ENCODE data around the gene FBLL1. TPM values are rescaled to one million over a fixed set of nuclear protein-coding genes. Genes with fewer than 3 reads are reported as not detected.
"Not testable (repeated sequence)": the region's sequence is repeated elsewhere in the genome, so short reads cannot be mapped to it uniquely, and the experiment has no call there.

Gene FBLL1
- total RNA-seq, 2 experiments from 2014 or later = 0.15 to 0.29 TPM

DNA sequence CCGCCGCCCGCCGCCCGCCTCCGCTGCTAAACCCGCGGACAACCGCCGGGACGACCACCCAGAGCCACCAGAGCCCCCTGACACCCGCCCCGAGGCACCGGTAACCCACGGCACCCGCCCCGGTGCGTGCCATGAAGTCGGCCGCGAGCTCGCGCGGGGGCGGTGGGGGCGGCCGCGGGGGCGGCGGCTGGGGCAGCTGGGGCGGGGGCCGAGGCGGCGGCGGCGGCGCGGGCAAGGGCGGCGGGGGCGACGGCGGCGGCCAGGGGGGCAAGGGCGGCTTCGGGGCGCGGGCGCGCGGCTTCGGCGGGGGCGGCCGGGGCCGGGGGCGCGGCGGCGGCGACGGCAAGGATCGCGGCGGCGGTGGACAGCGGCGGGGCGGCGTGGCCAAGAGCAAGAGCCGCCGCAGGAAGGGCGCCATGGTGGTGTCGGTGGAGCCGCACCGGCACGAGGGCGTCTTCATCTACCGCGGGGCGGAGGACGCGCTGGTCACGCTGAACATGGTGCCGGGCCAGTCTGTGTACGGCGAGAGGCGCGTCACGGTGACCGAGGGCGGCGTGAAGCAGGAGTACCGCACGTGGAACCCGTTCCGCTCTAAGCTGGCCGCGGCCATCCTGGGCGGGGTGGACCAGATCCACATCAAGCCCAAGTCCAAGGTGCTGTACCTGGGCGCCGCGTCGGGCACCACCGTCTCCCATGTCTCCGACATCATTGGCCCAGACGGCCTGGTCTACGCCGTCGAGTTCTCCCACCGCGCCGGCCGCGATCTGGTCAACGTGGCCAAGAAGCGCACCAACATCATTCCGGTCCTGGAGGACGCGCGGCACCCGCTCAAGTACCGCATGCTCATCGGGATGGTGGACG lies 499 bp downstream of the FBLL1 start:
- Mint-ChIP-seq H3K4me3 (peak overlapping the region; percentile 55), H3K27ac (no peak overlapping the region), H3K9me3 (no peaks in the 10 kb centered on the region), H3K36me3 (peaks cover 15% of the 10 kb centered on the region), H3K4me1 (ENCODE audit: low read depth) (peaks cover 10% of the 10 kb centered on the region), H3K27me3 (peaks cover 35% of the 10 kb centered on the region)
- CTCF ChIA-PET = no interaction called here
- DNase-seq = no peak
- POLR2A ChIA-PET = no interaction called here
- intact Hi-C loops (cut with micrococcal nuclease) = no loop called here

DNA sequence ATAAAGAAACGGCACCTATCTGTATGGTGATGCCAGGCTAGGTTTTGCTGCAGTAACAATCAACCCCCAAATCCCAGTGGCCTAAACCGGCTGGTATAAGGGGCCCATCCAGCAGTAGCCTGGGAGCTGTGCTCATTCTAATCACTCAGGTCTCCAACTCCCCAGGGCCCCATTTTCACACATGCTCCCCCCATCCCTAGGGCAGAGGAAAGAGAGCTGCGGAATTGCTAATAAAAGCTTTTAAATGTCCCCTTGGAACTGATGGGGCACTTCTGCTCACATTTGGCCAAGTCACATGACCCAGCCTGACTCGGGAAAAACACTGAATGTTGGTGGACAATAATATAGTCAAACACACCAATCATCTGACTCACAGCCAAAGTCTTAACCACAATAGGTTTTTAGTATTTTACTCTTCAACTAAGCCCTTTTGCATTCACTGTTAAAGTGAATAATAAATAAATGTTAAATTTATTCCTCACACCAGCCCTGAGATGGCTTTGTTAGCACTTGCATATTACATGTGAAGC lies 1.6 kb downstream of the FBLL1 start:
- intact Hi-C loops (cut with micrococcal nuclease) = no loop called here
- CTCF ChIA-PET = no interaction called here

DNA sequence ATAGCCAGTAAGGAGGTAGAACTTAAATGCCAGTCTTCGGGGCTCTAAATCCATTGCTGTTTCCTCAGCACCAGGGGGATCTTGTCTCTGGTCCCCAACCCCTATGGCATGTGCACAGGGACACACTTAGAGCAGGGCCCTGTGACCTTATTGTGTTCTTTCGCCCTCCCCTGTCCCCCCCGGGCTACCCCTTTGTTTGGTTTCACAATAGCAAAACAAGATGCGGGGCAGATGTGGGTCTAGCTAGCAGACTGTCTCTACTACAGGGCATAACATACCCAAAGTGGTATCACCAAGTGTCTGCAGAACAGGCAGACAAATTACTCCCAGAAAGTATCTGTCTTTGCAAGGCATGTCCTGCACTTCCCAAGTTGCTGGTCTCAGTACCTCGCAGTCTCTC lies 2.1 kb downstream of the FBLL1 start:
- Mint-ChIP-seq H3K4me1 (ENCODE audit: low read depth) (peaks cover 10% of the 10 kb centered on the region), H3K27me3 (peaks cover 35% of the 10 kb centered on the region), H3K27ac (no peak overlapping the region), H3K9me3 (no peaks in the 10 kb centered on the region), H3K36me3 (peaks cover 11% of the 10 kb centered on the region), H3K4me3 (no peak overlapping the region)
- ChIA-PET CTCF (no interaction called here), POLR2A (no interaction called here)
- no peak for DNase-seq
- intact Hi-C loops (cut with micrococcal nuclease) = no loop called here

More for the DNA sequence above, 1.6 kb downstream of the FBLL1 start:
- H3K36me3 Mint-ChIP-seq = peaks cover 15% of the 10 kb centered on the region
- H3K4me3 Mint-ChIP-seq = no peak overlapping the region
- DNase-seq = no peak
- POLR2A ChIA-PET = no interaction called here
- peaks cover 10% of the 10 kb centered on the region for H3K4me1 Mint-ChIP-seq (ENCODE audit: low read depth)
- no peaks in the 10 kb centered on the region for H3K9me3 Mint-ChIP-seq
- H3K27me3 Mint-ChIP-seq = peaks cover 35% of the 10 kb centered on the region
- H3K27ac Mint-ChIP-seq = no peak overlapping the region

DNA sequence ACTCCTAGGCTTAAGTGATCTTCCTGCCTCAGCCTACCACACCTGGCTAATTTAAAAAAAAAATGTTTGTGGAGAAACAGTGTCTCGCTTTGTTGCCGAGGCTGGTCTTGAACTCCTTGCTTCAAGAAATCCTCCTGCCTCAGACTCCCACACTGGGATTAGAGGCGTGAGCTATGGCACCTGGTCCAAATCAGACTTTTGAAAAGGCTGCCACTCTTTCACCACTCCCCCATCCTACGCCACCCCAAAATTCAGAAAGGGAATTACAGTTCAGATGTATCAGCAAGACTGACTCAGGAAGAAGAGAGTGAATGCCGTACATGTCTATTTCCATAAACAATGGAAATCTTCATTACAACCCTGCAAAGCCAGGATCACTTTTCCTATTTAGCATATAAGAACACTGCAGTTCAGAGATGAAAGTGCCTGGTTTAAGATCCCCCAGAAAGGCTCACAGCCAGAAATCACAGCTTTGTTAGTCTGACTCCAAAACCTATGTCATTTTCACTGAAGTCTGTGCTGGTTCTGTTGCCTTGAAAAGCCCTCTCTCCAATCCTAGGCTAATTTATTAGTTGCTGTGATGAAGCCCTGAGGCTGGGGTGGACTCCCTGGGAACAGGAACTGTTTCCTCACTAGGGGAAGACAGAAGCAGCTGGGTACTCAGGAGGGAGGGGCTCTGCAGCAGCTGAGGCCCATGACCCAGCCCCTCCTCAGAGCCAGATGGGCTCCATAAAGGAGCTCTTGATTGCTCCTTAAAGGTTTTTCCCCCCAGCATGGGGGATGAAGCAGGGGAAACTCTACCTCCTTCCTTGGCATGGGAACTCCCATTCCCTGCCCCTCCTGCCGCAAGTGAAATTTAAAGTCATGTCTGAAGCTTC lies 3.1 kb downstream of the FBLL1 start:
- POLR2A ChIA-PET = no interaction called here
- no peak overlapping the region for H3K27ac Mint-ChIP-seq
- no peak for DNase-seq
- no peak overlapping the region for H3K4me3 Mint-ChIP-seq
- CTCF ChIA-PET = interaction anchor here (0.6 kb wide), 1 partner anchor 46 kb away, joined by 3 read pairs; the partner anchor contains the start of gene RARS1
- intact Hi-C loops (cut with micrococcal nuclease) = no loop called here
- H3K27me3 Mint-ChIP-seq = peaks cover 35% of the 10 kb centered on the region
- H3K9me3 Mint-ChIP-seq = no peaks in the 10 kb centered on the region
- H3K4me1 Mint-ChIP-seq (ENCODE audit: low read depth) = peaks cover 10% of the 10 kb centered on the region
- H3K36me3 Mint-ChIP-seq = peaks cover 9% of the 10 kb centered on the region

DNA sequence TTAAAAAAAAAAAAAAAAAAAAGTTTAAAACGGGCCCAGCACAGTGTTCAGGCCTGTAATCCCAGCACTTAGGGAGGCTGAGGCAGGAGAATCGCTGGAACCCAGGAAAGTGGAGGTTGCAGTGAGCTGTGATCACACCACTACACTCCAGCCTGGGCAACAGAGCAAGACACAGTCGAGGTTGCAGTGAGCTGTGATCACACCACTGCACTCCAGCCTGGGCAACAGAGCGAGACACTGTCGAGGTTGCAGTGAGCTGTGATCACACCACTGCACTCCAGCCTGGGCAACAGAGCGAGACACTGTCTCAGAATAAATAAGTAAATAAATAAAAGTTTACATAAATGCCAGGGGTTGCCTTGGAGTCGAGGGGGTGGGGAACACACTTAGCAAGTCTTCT lies 5.2 kb downstream of the FBLL1 start:
- H3K36me3 Mint-ChIP-seq; H3K27ac Mint-ChIP-seq; POLR2A ChIA-PET; intact Hi-C loops (cut with micrococcal nuclease); DNase-seq; H3K4me3 Mint-ChIP-seq; H3K9me3 Mint-ChIP-seq; H3K4me1 Mint-ChIP-seq (ENCODE audit: low read depth): not testable (repeated sequence)
- CTCF ChIA-PET = interaction anchor here (1.1 kb wide), 1 partner anchor 9 kb away, joined by 3 read pairs; no protein-coding TSS in a partner anchor
- H3K27me3 Mint-ChIP-seq = peaks cover 27% of the 10 kb centered on the region

DNA sequence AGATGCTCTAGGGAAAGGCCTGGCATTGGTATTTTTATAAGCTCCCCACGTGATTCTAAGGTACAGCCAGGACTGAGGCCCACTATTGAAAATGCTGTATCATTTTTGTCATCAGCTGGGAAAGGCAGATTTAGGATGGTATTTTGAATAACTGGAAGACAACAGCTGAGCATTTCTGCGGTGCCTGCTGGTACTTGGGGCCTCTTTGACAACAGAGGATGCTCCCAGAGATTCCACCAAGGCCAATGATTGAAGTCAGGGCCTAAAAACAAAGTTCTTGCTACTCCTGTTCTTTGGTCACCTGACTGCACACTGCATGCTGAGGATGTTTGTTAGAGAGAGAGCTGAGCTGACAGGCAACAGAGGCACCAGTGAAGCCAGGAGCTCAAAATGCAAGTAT lies 8.1 kb downstream of the FBLL1 start:
- intact Hi-C loops (cut with micrococcal nuclease) = no loop called here
- POLR2A ChIA-PET = no interaction called here
- H3K4me1 Mint-ChIP-seq (ENCODE audit: low read depth) = no peaks in the 10 kb centered on the region
- H3K36me3 Mint-ChIP-seq = no peaks in the 10 kb centered on the region
- H3K27me3 Mint-ChIP-seq = peaks cover 5% of the 10 kb centered on the region
- no peak for DNase-seq
- CTCF ChIA-PET = no interaction called here
- H3K9me3 Mint-ChIP-seq = no peaks in the 10 kb centered on the region
- no peak overlapping the region for H3K4me3 Mint-ChIP-seq
- no peak overlapping the region for H3K27ac Mint-ChIP-seq

DNA sequence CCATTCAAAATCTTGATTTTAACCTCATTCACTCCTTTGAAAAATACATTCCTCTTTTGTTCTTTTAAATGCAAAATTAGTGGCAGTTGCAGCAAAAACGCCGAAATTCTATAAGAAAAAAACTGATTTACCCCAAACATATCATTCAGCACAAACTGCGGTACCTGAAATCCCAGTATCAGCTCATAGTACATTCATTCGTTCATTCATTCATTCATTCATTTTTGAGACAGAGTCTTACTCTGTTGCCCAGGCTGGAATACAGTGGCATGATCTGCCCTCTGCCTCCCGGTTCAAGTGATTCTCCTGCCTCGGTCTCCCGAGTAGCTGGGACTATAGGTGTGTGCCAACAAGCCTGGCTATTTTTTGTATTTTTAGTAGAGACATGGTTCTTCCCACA lies 20.4 kb downstream of the FBLL1 start:
- H3K4me3 Mint-ChIP-seq = no peak overlapping the region
- no peak overlapping the region for H3K27ac Mint-ChIP-seq
- intact Hi-C loops (cut with micrococcal nuclease) = no loop called here
- no peak for DNase-seq
- CTCF ChIA-PET = no interaction called here
- peaks cover 4% of the 10 kb centered on the region for H3K4me1 Mint-ChIP-seq (ENCODE audit: low read depth)
- no peaks in the 10 kb centered on the region for H3K27me3 Mint-ChIP-seq
- H3K36me3 Mint-ChIP-seq = peaks cover 50% of the 10 kb centered on the region
- peaks cover 8% of the 10 kb centered on the region for H3K9me3 Mint-ChIP-seq
- POLR2A ChIA-PET = interaction anchor here (0.6 kb wide), 1 partner anchor 41 kb away, joined by 3 read pairs; no protein-coding TSS in a partner anchor

DNA sequence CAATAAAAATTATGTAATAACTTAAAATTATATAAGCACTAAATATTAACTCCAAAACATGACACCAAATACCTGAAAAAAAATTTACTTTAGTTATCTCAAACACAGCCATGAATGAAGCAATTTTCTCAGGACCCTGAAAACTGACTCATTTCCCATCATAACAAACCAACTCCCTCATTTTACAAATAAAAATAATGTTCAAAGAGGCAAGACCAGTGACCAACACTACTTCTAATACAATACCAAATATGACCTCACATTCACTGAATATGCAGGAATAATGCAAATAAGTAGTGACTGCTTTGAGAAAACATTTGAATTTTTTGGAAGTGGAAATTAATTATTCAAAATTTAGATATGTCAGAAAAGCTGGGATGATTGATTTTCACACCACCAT lies 21.6 kb downstream of the FBLL1 start:
- POLR2A ChIA-PET = no interaction called here
- H3K27ac Mint-ChIP-seq = no peak overlapping the region
- CTCF ChIA-PET = no interaction called here
- peaks cover 4% of the 10 kb centered on the region for H3K4me1 Mint-ChIP-seq (ENCODE audit: low read depth)
- intact Hi-C loops (cut with micrococcal nuclease) = no loop called here
- no peaks in the 10 kb centered on the region for H3K27me3 Mint-ChIP-seq
- H3K4me3 Mint-ChIP-seq = no peak overlapping the region
- no peak for DNase-seq
- peaks cover 54% of the 10 kb centered on the region for H3K36me3 Mint-ChIP-seq
- H3K9me3 Mint-ChIP-seq = peaks cover 2% of the 10 kb centered on the region

DNA sequence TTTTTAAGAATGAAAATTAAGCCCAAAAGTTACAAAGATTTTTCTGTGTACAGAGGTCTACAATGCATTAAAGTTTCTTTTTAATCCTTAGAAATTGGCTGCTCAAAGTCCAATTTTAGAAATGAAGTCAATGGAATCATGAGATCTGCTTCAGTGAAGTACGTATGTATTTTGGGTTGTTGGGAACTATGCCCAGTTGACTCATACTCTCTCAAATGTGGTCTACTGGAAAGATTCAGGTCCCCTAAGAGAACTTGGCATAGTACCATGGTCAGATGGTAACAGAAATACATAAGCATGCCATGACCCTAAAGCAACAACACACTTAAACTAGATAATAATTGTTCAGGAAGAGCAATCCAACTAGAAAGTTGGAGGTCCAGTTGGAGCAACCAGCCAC lies 23.0 kb downstream of the FBLL1 start:
- DNase-seq = no peak
- POLR2A ChIA-PET = no interaction called here
- CTCF ChIA-PET = no interaction called here
- Mint-ChIP-seq H3K9me3 (no peaks in the 10 kb centered on the region), H3K36me3 (peaks cover 64% of the 10 kb centered on the region), H3K4me1 (ENCODE audit: low read depth) (peaks cover 4% of the 10 kb centered on the region), H3K27me3 (no peaks in the 10 kb centered on the region), H3K4me3 (no peak overlapping the region), H3K27ac (no peak overlapping the region)
- intact Hi-C loops (cut with micrococcal nuclease) = no loop called here

DNA sequence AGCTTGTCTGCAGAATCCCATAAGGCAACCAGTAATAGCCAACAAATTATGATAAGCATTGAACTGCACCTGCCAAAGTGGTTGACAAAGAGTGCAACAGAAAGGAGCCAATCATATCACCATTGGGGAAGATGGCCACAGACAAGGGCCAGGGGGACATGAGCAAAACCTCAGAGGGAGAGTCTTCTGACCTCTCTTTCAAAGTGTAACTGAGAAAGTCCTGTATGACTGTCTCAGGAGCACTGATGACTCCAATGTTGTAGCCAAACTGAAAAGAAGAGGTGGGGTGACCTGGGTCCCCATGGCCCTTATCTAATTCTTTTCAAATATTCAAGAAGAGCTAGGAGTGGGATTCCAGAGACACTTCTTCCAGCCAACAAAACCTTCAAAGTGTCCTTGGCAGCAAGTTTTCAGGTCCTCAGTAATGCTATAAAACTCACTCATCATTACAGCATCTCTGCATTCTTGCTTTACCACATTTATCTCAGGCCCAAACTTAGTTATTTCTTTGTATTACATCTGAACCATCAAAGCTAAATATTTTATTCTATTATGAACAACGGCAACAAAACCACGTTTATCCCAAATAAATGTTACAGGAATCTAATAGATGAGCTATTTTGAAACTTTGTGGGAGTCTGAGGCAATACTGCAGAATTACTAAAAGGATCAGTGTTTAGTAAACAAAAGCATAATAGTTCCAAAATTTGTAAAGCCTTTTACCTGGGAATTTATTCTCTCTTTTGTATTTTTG lies 24.4 kb downstream of the FBLL1 start:
- DNase-seq = no peak
- intact Hi-C loops (cut with micrococcal nuclease) = no loop called here
- no peak overlapping the region for H3K27ac Mint-ChIP-seq
- no peaks in the 10 kb centered on the region for H3K27me3 Mint-ChIP-seq
- ChIA-PET CTCF (no interaction called here), POLR2A (interaction anchor here (0.6 kb wide), 1 partner anchor 248 kb away, joined by 6 read pairs; no protein-coding TSS in a partner anchor)
- no peaks in the 10 kb centered on the region for H3K9me3 Mint-ChIP-seq
- no peak overlapping the region for H3K4me3 Mint-ChIP-seq
- peaks cover 63% of the 10 kb centered on the region for H3K36me3 Mint-ChIP-seq
- peaks cover 4% of the 10 kb centered on the region for H3K4me1 Mint-ChIP-seq (ENCODE audit: low read depth)

DNA sequence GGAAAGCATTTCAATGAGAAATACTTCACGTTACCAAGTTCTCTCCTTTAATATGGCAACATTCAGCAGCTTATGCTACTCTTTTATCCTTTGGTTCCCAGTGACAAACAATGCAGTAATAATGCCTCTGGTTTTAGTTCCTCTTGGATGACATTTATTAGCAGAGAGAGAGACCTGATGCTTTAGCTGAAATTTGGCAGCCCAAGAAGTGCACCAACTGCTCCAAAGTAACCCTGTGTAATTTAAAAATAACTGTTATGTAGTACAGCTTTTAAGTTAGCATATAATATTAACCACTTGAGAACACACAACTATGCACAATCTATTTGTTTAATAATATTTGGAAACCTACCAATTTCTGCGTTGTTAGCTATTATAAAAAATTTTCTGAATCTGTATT lies 28.3 kb downstream of the FBLL1 start:
- ChIA-PET POLR2A (interaction anchor here (1.1 kb wide), 1 partner anchor 22 kb away, joined by 3 read pairs; the partner anchor contains the start of gene PANK3), CTCF (no interaction called here)
- Mint-ChIP-seq H3K36me3 (peaks cover 66% of the 10 kb centered on the region), H3K27ac (no peak overlapping the region), H3K9me3 (no peaks in the 10 kb centered on the region), H3K4me3 (no peak overlapping the region), H3K27me3 (no peaks in the 10 kb centered on the region), H3K4me1 (ENCODE audit: low read depth) (peaks cover 4% of the 10 kb centered on the region)
- intact Hi-C loops (cut with micrococcal nuclease) = no loop called here
- no peak for DNase-seq

DNA sequence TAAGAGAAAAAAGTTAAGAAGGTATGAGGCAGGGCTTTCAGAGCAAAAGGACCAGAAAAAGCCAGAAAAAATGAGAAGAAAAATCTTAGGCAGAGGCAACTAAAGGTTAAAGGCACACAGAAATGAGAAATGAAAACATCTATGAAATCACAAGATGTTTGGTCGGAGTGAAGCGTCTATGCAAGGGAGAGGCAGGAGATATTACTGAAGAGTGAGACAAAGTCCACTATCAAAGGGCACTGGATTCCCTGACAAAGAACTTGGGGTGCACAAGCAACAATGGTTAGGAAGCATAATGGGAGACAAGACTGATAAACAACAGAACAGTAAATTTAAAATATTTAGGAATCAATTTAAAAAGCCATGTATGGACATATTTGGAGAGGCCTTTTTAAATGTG lies 33.2 kb downstream of the FBLL1 start:
- no peaks in the 10 kb centered on the region for H3K9me3 Mint-ChIP-seq

More for the DNA sequence above, 33.2 kb downstream of the FBLL1 start:
- no peak for DNase-seq
- POLR2A ChIA-PET = no interaction called here
- Mint-ChIP-seq H3K27ac (no peak overlapping the region), H3K4me3 (no peak overlapping the region), H3K4me1 (ENCODE audit: low read depth) (peaks cover 2% of the 10 kb centered on the region), H3K27me3 (no peaks in the 10 kb centered on the region), H3K36me3 (peaks cover 39% of the 10 kb centered on the region)
- intact Hi-C loops (cut with micrococcal nuclease) = no loop called here
- CTCF ChIA-PET = no interaction called here
